Neural progenitor cell (in vitro differentiated cells): ENCODE results near the gene ALAS1. TPM values are rescaled to one million over a fixed set of nuclear protein-coding genes. Genes with fewer than 3 reads are reported as not detected.

Source experiments
- DNase-seq: peaks from one replicate; pipeline ENCODE4 v3.0.0-alpha.2; 2016; ENCODE audit warnings: low spot score
- H2AFZ ChIP-seq: fragments of 200-600 bp; sonication (generic); replicated peaks from 2 replicates; pipeline ENCODE4 v1.6.1; 2016; ENCODE audit warnings: antibody characterized with exemption
- H3F3A ChIP-seq: fragments of 200-600 bp; sonication (generic); 2 replicates; pipeline ENCODE4 v1.6.1; 2016; ENCODE audit warnings: antibody characterized with exemption, low read depth
- H3K27ac ChIP-seq: fragments of 200-600 bp; sonication (generic); 2 replicates; pipeline ENCODE4 v1.5.1; 2016; ENCODE audit warnings: mild to moderate bottlenecking
- H3K27me3 ChIP-seq: fragments of 200-600 bp; sonication (generic); 2 replicates; pipeline ENCODE4 v1.6.1; 2016; ENCODE audit warnings: mild to moderate bottlenecking, moderate library complexity
- H3K36me3 ChIP-seq: fragments of 200-600 bp; sonication (generic); 2 replicates; pipeline ENCODE4 v1.5.1; 2016
- H3K4me1 ChIP-seq: fragments of 200-600 bp; sonication (generic); 2 replicates; pipeline ENCODE4 v1.6.1; 2016; ENCODE audit warnings: mixed run types
- H3K4me2 ChIP-seq: fragments of 200-600 bp; sonication (generic); 2 replicates; pipeline ENCODE4 v1.6.1; 2016
- H3K4me3 ChIP-seq: fragments of 200-600 bp; sonication (generic); 2 replicates; pipeline ENCODE4 v1.5.1; 2016
- H3K79me2 ChIP-seq: fragments of 200-600 bp; sonication (generic); 2 replicates; pipeline ENCODE4 v1.6.1; 2016; ENCODE audit warnings: low read depth
- H3K9ac ChIP-seq: fragments of 200-600 bp; sonication (generic); 2 replicates; pipeline ENCODE4 v1.6.1; 2016
- H3K9me3 ChIP-seq: fragments of 200-600 bp; sonication (generic); 2 replicates; pipeline ENCODE4 v1.5.1; 2016; ENCODE audit warnings: low read depth
- H4K20me1 ChIP-seq: fragments of 200-600 bp; sonication (generic); 2 replicates; pipeline ENCODE4 v1.6.1; 2016; ENCODE audit warnings: low read depth
- H3K27ac Mint-ChIP-seq: 3 replicates; pipeline ENCODE4 v1.8.0; 2021; ENCODE audit warnings: mixed read lengths
- H3K27me3 Mint-ChIP-seq: 2 replicates; pipeline ENCODE4 v1.8.0; 2022; ENCODE audit warnings: low read depth, mild to moderate bottlenecking, inconsistent platforms, moderate library complexity, mixed read lengths; ENCODE audit not compliant: insufficient read depth
- H3K36me3 Mint-ChIP-seq: 3 replicates; pipeline ENCODE4 v1.8.0; 2021; ENCODE audit warnings: mixed read lengths
- H3K4me1 Mint-ChIP-seq: 3 replicates; pipeline ENCODE4 v1.8.0; 2021; ENCODE audit warnings: mixed read lengths
- H3K4me3 Mint-ChIP-seq: 3 replicates; pipeline ENCODE4 v1.8.0; 2021; ENCODE audit warnings: mild to moderate bottlenecking, moderate library complexity, mixed read lengths
- H3K9me3 Mint-ChIP-seq: 3 replicates; pipeline ENCODE4 v1.8.0; 2020; ENCODE audit warnings: mixed read lengths
- EZH2 ChIP-seq: fragments of 200-600 bp; sonication (generic); IDR thresholded peaks from 2 replicates; pipeline ENCODE4 v1.6.1; 2017; ENCODE audit warnings: antibody characterized with exemption, mild to moderate bottlenecking, moderate library complexity
- EZH2phosphoT487 ChIP-seq: fragments of 200-600 bp; sonication (generic); IDR thresholded peaks from 2 replicates; pipeline ENCODE4 v1.6.1; 2017; ENCODE audit warnings: antibody characterized with exemption
- total RNA-seq: library from RNA; depleted of rRNA; stranded (reverse); fragments of >200 nt; gene quantifications from 2 replicates; pipeline ENCODE4 v1.2.3, GENCODE V29; 2015; ENCODE audit warnings: low replicate concordance
- TF ChIP-seq, protein P1 (sequence below): fragments of 200-600 bp; sonication (generic); IDR thresholded peaks from 2 replicates; pipeline ENCODE4 v1.5.1; 2017; ENCODE audit warnings: antibody characterized with exemption, mild to moderate bottlenecking

The ALAS1 gene
- total RNA-seq, 1 donor from 2014 or later, result 35.0 TPM

GRCh38 chr3:52230461-52230860, 32.5 kb downstream of the ALAS1 start:
- Histone ChIP-seq H3K9ac (no peak overlapping the region), H4K20me1 (no peaks in the 10 kb centered on the region), H3K27ac (no peak overlapping the region), H3K27me3 (no peaks in the 10 kb centered on the region), H3K36me3 (no peaks in the 10 kb centered on the region), H3F3A (no peaks in the 10 kb centered on the region), H3K4me3 (no peak overlapping the region), H2AFZ (no peak overlapping the region), H3K79me2 (no peaks in the 10 kb centered on the region), H3K4me2 (no peak overlapping the region), H3K4me1 (no peaks in the 10 kb centered on the region), H3K9me3 (no peaks in the 10 kb centered on the region)
- H3K4me1 Mint-ChIP-seq, result no peaks in the 10 kb centered on the region
- H3K27ac Mint-ChIP-seq, result no peak overlapping the region
- TF ChIP-seq EZH2phosphoT487, result no peak
- TF ChIP-seq, protein P1, sequence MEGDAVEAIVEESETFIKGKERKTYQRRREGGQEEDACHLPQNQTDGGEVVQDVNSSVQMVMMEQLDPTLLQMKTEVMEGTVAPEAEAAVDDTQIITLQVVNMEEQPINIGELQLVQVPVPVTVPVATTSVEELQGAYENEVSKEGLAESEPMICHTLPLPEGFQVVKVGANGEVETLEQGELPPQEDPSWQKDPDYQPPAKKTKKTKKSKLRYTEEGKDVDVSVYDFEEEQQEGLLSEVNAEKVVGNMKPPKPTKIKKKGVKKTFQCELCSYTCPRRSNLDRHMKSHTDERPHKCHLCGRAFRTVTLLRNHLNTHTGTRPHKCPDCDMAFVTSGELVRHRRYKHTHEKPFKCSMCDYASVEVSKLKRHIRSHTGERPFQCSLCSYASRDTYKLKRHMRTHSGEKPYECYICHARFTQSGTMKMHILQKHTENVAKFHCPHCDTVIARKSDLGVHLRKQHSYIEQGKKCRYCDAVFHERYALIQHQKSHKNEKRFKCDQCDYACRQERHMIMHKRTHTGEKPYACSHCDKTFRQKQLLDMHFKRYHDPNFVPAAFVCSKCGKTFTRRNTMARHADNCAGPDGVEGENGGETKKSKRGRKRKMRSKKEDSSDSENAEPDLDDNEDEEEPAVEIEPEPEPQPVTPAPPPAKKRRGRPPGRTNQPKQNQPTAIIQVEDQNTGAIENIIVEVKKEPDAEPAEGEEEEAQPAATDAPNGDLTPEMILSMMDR, result no peak
- no peak for TF ChIP-seq EZH2
- no peaks in the 10 kb centered on the region for H3K9me3 Mint-ChIP-seq
- no peak overlapping the region for H3K4me3 Mint-ChIP-seq
- peaks cover 4% of the 10 kb centered on the region for H3K27me3 Mint-ChIP-seq
- H3K36me3 Mint-ChIP-seq, result peaks cover 7% of the 10 kb centered on the region
- no peak for DNase-seq

DNA sequence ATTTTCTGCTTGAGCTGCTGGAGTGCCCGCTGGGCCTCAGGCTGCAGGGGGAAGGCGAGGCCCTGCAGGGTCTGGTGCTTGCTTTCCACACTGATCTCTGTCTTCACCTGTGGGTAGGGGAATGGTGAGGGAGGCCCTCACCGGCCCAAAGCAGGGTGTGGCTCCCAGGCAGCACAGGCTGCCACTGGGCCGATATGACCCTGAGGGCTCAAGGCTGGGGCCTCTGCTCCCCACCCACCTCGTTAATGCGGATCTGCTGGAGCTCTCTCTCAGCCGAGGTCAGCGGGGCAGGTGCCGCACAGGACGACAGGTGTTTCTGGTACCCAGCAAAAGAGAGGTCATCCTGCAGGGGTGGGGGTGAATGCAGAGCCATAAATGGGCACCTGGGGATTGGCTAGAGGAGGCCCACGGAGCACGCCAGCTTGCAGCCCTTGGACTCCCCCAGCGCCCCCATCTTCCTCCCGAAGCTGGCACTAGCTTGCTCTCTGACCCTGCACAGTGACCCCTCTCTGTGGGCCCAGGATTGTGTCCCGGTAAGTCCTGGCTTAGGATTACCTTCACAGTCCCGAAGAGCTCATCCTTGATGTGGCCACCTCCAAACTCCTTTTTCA, 33.0 kb downstream of the ALAS1 start:
- Mint-ChIP-seq H3K27me3 (peaks cover 4% of the 10 kb centered on the region), H3K36me3 (peaks cover 7% of the 10 kb centered on the region), H3K4me3 (no peak overlapping the region), H3K9me3 (no peaks in the 10 kb centered on the region), H3K4me1 (no peaks in the 10 kb centered on the region), H3K27ac (no peak overlapping the region)
- Histone ChIP-seq H3K4me2 (no peak overlapping the region), H2AFZ (no peak overlapping the region), H3K9ac (no peak overlapping the region), H3K27me3 (no peaks in the 10 kb centered on the region), H3F3A (no peaks in the 10 kb centered on the region), H3K4me1 (no peaks in the 10 kb centered on the region), H4K20me1 (no peaks in the 10 kb centered on the region), H3K4me3 (no peak overlapping the region), H3K27ac (no peak overlapping the region), H3K79me2 (no peaks in the 10 kb centered on the region), H3K36me3 (no peaks in the 10 kb centered on the region), H3K9me3 (no peaks in the 10 kb centered on the region)
- TF ChIP-seq EZH2phosphoT487, result no peak
- TF ChIP-seq, protein P1, result no peak
- TF ChIP-seq EZH2, result no peak
- no peak for DNase-seq

DNA sequence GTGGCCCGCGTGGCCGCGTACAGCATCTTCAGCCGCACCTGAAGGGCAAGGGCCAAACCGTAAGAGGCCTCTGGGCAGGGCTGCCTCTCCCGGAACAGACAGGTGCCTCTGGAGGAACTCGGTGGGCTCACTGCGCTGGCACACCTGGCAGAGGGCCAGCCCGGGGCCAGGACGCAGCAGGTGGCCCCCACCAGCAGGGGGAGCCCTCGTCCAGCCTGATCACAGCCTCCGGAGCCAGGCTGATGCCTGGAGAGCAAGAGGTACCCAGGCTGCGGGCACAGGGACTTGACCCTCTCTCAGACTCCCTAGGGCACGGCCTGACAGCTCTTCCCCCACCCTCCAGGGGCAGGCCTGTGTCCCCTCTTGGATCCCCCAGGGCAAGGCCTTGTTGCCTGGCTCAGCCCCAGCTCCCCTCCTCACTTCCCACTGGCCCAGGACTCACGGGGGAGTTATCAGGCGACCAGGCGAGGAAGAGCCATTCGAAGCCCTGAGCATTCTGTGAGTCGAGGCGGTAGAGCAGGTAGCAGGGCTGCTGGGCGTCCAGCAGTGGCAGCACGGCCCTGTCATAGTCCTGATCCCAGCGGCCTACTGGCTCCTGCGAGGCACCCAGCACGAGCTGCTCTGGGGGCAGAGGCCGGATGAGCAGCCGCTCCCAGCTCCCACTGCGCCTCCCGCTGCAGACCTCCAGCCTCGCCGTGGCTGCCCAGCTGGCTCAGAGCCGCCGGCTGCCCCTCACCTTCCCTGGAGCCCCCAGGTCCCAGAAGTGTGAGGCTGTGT, 33.7 kb downstream of the ALAS1 start:
- H3K79me2 ChIP-seq, result no peaks in the 10 kb centered on the region
- no peaks in the 10 kb centered on the region for H3K9me3 ChIP-seq
- H3F3A ChIP-seq, result no peaks in the 10 kb centered on the region
- H3K36me3 ChIP-seq, result no peaks in the 10 kb centered on the region
- H3K9me3 Mint-ChIP-seq, result no peaks in the 10 kb centered on the region
- no peak overlapping the region for H3K4me3 ChIP-seq
- H3K4me1 ChIP-seq, result no peaks in the 10 kb centered on the region
- H3K4me1 Mint-ChIP-seq, result peaks cover 3% of the 10 kb centered on the region
- no peak overlapping the region for H3K4me3 Mint-ChIP-seq
- H3K9ac ChIP-seq, result no peak overlapping the region
- H3K27ac ChIP-seq, result no peak overlapping the region
- peaks cover 7% of the 10 kb centered on the region for H3K36me3 Mint-ChIP-seq
- no peak overlapping the region for H3K4me2 ChIP-seq
- H4K20me1 ChIP-seq, result no peaks in the 10 kb centered on the region
- peak; percentile 64 for DNase-seq
- H2AFZ ChIP-seq, result no peak overlapping the region
- peak overlapping the region; percentile 63 for H3K27ac Mint-ChIP-seq
- peaks cover 4% of the 10 kb centered on the region for H3K27me3 Mint-ChIP-seq
- TF ChIP-seq EZH2phosphoT487, result no peak
- TF ChIP-seq EZH2, result no peak
- TF ChIP-seq, protein P1, result peak; percentile 75
- H3K27me3 ChIP-seq, result no peaks in the 10 kb centered on the region
